ENCODE measurements around the gene KIAA2012.
"Not testable (repeated sequence)": the region's sequence is repeated elsewhere in the genome, so short reads cannot be mapped to it uniquely, and the experiment has no call there.

The KIAA2012 gene

DNA sequence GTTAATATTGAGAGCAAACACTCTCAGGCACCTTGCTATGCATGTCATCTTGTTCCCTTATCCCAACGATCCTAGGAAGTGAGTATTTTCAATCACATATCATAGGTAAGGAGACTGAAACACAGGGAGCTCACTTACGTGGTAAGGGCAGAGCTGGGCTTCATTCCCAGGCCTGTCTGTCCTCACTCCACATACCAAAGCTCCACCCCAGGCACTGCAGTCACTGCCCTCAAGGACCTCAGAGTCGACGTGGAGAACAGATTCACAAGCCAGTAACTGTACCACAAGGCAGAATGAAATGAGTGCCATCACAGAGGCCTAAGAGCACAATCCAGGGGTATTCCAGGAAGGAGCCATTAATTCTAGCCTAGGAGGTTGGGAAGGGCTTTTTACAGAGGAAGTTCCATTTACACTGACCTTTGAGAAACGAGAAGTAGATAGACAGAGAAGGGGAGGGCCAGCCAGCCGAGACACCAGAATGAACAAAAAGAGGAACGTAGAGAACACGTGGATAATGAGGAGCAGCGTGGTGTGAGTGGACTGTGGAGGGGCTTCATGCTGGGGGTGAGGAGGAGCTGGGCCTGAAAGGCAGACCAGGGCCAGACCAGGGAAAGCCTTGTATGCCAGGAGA lies 48.6 kb downstream of the KIAA2012 start:
- DNase-seq = no peak

DNA sequence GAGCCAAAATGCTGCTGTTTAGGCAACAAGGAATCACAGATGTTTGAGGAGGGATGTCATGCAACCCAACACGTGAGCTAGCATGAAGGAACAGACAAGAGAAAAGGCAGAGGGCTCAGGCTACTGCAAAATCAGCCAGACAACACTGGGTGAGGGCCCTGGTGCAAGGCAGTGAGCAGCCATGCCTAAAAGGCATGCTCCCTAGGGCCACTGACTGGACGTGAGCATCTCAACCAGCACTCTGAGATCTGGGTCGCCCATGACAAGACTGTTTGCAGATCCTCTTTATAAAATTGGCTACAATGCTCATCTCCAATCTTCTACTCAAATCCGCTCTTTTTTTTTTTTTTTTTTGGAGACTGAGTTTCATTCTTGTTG lies 49.1 kb downstream of the KIAA2012 start:
- no peak for DNase-seq

DNA sequence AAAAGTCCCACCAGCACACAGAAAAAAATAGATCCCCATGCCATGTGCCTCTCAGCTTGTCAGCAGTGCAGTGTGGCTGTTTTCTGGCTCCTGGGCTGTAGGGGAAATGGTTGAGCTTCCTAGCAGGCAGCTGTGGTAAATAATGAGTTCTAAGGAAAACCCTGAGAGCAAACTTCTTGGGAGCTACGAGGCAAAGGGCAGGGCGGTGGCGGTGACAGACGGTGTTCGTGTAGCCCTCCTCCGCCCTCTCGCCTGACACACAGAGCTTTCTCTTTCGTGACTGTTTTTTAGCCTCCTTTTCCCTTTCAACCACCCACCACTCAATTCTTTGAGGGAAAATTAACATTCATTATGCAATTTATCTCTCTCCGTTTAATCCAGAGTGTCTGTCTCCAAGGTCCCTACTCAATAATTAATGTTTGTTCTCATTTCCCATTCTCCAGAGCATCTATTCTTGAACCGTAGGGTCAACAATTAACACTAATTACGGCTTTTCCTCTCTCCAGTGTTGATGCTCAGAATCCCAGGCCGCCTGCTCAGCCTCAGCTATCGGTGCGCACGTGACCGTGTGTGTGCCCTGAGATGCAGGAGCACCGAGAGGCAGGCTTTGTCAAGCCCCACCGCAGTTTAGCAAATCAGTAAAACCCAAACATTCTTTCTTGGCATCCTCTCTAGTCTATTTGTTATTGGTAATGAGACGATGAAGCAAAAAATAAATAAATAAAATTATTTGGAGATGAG lies 50.1 kb downstream of the KIAA2012 start:
- DNase-seq = no peak

DNA sequence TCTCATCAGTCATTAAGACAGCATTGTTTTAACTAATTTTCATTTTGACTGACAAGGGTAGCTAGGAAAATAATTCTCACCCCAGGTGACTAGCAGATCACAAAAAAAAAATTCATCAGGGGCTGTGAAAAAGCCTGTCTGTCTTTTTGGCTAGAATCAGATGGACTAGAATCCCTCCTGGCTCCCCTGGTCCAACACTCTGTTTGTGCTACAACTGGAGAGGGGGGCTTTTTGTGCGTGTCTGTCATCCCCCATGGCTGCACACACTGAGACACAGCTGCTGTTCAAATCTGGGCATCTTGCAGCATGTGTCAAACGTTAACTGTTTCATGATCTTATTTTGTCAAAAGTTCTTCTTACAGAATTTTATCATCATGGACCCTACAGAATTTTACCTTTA lies 51.2 kb downstream of the KIAA2012 start:
- DNase-seq = no peak

DNA sequence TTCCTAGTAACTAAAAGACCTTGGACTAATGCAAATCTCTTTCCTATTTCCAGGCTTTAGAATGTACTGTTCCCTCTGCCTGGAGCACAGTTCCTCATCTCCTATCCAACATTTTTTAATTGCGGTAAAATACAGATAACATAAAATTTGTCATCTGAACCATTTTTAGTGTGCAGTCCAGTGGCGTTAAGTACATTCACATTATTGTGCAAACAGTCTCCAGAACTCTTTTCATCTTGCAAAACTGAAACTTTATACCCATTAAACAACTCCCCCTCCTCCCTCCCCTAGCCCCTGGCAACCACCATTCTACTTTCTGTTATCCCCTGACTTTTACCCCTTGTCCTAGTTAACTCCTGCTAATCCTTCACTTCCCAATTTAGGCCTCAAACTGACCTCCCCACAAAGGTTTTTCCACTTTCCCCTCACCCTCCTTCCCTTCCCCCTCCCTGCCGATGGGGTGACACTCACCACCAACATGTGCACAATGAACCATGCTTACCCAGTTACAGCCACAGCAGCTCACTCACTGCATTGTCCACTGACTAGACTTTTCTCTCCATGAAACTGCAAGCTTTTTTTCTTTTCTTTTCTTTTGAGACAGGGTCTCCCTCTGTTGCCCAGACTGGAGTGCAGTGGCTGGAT lies 54.8 kb downstream of the KIAA2012 start:
- no peak for DNase-seq

DNA sequence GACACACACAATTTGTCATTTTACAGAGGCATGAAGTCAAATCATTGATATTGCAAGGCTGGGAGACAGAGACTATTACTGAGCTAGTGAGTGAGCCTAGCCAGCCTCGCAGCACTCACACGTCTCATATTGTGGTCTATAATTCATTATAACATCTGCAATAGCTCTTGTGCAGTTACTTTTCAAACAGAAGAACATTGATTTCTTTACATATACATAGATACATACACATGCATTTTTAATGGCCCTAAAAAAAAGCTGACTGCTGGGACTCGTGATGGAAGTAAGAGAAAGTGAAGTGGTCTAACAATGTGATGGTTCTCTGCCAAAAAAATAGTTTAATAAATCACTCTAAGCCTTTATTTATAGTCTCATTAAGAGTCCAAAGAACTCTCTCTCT lies 56.8 kb downstream of the KIAA2012 start:
- no peak for DNase-seq

DNA sequence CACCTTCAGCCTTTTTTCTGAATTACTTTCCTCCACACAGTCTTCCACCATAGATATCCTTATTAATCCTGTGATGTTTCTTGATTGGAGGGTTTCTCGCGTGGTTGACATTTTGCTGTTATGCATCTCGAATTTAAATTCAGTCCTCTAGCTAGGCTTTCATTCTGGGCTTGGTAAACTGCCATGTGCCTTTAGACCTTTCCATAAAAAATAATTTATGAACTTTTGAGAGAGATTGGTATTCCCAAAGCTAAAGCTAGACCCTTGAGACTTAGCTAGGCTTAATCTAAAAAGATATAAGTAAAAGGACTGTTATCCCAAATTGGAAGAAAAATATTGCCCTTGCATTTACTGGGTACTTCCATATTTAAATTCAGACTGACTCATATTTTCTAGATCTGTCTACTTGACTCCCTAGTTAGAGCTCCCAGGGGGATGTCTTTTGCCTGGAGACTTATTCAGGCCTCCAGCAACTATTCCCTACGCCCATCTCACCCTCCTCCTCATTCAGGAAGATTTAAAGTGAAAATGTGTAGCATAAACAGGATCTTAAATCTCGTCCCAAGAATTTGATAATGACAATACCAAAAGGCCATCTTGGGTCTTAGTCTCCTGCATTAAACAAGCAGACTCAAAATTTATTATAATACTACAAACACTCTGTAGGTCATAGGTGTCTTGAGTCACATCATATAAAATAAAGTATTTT lies 60.3 kb downstream of the KIAA2012 start:
- no peak for DNase-seq

DNA sequence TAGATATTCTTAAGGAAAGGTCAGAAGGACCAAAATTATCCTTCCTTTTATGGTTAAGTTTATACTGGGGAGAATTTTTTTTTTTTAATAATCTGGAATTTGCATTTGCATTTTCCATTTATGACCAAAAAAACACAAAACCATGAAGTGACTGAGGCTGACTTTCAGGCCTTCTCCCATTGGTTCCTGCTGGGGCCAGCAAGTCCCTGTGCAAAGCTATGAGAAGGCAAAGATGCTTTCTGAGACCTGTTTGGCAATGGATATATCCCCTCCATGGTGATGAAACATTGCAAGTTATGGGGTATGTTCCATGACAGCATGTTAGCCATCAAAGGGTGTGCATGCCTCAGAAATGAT lies 60.8 kb downstream of the KIAA2012 start:
- no peak for DNase-seq

DNA sequence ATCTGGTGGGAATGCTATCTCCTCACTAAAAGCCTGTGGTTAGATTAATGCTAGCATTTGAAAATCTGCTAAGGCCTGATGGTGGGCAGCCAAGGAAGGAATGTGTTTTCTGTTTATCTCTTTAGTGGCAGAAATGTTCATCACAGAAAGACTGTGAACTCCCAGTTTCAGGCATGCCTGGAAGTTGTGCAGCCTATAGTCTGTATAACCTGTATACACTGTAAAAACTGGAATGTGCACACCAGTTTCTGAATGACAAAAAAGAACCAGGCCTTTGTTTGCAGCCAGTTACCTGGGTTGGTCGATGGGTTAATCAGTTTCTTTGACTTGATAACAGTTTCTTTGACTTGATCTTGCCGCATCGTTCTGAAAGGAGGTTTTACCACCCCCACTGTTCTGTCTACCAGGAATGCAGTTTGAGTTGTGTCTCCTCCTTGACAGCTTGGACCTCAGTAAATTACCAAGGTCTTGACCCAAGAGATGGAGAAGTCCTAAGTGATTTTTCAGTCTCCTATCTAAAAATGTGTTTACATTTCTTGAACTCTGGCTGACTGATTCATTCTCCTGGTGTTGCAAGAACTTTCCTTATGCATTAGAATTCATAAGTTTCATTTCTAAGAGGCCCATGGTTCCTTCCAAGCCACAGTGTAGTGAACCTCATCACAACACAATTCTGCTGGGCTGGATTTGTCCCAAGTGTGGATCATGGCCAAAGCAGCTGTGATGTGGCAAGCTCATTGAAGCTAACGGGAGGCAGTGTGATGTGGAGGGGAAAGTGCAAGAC lies 62.2 kb downstream of the KIAA2012 start:
- no peak for DNase-seq

DNA sequence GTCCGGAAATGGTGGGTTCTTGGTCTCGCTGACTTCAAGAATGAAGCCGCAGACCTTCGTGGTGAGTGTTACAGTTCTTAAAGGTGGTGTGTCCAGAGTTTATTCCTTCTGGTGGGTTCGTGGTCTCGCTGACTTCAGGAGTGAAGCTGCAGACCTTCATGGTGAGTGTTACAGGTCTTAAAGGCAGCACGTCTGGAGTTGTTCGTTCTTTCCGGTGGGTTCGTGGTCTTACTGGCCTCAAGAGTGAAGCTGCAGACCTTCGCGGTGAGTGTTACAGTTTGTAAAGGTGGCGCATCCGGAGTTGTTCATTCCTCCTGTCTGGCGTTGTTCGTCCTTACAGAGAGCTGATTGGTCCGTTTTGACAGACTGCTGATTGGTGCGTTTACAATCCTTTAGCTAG lies 63.0 kb downstream of the KIAA2012 start:
- DNase-seq = not testable (repeated sequence)

DNA sequence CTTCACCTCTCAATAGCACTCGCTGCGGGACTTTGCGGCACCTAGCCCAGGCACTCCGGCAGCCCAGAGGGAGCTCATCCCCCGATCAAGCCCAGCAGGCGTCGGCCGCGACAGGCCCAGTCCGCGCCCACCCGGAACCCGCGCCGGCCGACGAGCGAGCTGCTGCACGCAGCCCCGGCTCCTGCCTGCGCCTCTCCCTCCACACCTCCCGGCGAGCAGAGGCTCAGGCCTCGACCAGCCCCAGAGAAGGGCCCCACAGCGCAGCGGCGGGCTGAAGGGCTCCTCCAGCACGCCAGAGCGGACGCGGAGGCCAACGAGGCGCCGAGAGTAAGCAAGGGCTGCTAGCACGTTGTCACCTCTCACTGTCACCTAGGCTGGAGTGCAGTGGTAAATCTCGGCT lies 63.5 kb downstream of the KIAA2012 start:
- DNase-seq = no peak

DNA sequence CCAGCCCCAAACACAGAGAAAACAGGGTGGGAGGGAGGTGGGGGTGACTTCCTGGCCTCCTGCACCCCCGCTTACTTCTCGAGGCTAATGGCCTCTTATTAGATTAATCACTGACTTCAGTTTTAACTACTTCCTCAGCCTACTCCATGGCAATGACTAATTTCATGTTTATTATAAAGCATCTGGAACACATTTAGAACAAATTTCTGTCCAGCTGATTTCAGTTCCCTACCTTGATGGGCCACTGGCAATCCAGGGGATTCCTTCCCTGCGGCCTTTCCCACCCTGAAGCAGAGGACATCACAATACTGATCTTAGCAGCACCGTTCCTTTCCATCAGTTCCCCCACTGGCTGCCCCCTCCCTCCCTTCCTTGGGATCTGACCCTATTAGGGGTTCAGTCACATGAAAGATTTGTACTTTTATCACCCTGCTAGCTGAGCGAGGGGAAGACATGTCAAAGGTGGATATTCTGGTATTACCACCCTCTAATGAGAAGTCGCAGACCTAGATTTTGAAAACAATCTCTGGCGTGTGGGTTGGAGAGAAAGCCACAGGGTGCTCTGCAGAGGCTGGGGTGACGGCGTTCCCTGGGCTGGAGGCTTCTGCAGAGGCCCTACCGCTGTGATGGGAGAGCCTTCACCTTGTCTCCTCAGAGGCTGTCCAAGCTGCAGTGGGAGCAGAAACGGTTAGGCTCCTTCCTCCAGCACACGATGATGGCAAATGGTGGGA lies 67.6 kb downstream of the KIAA2012 start:
- DNase-seq = no peak

DNA sequence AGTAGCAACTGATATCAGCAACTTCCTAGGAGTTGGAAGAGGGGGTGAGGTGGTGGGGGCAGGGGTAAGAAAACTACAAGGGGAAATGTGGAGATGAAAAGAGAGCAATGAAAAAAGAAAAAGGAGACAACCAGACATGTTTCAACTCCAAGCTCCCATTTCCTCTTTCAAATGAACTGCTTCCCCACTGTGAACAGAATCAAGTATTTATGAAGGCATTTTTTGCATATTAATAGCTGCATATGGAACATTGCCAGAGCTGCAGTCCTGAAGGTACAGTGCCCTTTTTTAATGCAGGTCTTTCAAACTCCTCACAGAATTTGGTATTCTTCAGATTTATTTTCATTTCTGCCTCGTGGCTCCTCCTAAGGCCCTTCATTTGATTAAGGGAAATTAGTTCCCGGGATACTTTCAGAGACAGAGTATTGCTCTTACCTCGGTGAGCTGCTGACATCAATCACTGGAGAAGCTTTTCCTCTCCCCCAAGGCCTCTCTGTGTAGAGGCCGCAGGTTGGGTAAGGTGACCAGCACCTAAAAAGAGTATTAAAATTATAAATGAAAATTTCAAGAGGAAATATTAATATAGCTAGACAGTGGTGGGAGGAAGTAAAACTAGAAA lies 68.4 kb downstream of the KIAA2012 start:
- DNase-seq = no peak

DNA sequence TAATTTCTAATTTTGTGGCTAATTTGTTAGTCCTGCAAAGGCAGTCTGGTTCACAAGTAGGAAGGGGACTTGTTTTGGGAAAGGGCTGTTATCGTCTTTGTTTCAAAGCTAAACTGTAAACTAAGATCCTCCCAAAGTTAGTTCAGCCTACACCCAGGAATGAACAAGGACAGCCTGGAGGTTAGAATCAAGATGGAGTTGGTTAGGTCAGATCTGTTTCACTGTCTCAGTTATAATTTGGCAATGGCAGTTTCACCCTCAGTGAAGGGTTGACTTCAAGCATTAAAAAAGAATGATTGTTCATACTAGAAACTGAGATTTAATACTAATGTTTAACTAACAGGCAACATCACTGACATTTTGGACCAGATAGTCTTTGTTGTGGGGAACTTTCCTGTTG lies 69.5 kb downstream of the KIAA2012 start:
- no peak for DNase-seq

DNA sequence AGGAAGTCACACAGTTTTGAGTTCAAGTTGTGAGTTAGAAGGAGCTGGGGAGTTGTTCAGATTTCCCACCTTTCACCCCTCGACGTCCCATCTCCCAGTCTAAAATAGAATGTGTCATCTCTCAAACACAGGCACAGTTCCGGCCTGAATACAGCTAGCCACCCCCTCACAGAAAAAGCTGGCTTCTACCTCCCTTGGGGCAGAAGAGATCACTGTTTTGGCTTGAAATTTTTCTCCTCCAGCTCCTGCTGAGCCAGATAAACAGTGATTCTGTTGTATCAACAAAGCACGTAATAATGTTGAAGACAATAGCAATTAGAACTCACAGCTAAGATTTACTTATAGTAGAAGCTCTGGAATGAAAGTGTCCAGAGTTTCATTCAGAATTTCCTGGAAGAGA lies 74.7 kb downstream of the KIAA2012 start:
- no peak for DNase-seq

DNA sequence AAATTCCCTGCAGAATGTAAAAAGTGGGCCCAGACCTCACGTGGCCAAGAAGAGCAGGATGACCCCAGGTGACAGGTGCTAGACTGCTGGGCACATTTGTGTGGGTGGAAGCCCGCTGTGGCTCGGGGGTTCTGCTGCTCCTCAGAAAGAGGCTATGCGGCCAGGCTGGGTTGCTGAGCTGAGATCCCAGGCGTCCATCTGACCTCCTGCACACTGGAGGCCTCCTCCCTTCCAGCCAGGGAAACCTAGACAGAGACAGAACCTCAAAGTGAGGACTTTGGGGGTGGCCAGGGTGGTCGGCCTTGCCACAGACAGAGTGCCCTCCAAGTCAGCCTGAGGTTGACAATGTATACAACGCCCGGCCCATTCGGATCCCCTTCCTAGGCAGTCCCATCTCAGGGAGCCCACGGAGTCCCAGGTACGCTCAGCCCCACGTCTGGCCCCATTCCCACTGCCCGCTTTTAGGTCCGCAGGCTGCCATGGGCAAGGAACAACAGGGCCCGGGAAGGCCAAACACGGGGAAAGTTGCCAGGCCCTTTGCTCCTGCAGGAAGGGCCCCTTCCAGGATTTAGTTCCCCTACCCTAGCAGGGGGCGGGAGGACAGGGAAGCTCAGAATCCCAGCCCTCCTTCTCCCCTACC lies 75.6 kb downstream of the KIAA2012 start:
- DNase-seq = no peak

DNA sequence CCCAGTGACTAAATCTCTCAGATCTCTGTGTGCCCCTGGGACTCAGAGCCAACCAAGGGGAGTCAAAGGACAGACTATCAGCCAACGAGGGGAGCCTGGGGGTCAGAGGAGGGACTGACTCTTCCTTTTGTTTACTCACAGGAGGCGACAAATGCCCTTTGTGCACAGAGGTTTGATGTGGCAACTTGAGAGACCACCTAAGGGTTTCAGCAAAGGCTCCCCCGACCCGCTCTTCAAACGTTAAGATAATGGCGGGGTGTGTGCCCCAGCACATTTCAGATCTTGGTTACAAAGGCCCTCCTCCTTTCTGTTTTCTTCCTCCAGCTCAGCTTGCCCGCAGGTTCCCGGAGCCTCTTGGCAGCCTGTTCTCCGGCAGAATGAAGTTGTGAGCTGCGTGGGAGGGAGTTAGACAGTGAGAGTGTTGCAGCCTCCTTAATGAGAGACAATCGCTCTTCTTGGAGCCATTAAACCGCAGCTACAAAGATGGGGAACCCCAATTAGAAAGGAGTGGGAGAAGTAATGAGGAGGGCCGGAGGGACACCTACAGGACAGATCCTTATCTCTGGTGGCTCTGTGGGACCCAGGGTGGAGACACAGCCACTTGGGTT lies 76.2 kb downstream of the KIAA2012 start:
- no peak for DNase-seq

DNA sequence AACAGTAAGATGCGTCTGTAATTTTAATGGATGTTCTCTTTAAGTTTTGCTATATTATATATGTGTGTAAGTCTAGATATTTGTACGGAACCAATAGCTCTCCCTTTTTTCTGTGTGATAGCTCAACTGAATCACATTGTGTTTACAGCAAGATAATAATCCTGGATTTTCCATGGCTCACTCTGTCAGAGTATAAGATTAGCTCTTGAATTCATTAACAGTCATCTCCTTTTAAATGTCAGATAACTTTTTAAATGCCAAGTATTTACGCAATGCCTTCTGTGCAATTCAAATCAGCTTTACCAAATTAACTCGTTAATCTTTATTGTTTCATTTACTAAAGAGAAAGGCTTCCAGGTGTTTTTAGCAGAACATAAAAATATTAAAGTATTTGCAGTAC lies 76.9 kb downstream of the KIAA2012 start:
- DNase-seq = no peak

DNA sequence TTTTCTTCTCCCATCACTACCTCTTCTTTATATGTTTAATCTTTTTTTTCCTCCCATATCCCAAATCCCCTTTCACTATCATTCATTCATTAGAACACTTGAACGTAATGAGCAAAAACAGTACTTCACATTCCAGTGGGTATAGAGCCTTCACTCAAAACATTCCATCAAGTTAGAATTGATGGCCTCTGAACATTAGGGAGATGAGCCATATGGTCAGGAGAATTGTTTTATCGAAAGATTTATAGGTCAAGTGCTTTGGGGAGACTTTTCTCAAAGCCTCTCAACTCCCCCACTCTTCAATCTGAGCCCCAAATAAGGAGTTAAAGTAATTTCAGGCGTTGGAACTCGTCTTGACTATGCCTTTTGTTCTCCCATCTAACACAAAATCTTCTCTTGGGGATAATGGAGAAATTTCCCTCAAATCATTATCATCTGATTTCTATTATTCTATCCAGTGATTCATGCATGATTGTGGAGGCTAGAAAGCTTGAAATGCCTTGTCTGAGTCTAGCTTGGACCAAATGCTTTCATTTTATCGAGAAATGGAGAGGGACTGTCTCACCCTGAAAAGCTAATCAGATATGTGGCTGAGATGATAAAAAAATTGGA lies 79.2 kb downstream of the KIAA2012 start:
- DNase-seq = no peak

DNA sequence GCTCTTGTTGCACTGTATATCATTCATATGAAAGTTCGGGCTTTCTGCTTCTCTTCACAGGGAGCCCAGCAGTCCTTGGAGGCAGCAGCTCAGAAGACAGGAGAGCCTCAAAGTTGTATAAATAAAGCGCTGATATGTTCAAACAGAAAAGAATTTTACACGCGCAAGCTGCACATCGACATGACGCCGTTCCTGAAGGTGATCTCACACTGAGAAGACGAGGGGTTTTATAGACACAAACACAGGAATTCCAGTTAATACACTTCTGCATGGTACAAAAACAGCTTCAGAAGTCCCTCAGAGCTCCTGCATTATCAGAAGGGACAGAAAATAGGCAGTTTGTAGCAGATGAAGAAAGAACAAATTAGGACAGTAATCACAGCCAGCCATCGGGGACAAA lies 81.6 kb downstream of the KIAA2012 start:
- DNase-seq = no peak

Measured in activated T-cell treated with anti-CD3 and anti-CD28 coated beads, Interleukin-2, amount 50 U/mL, for 1 hour (primary cell).